Inferior parietal cortex (tissue), 1 donor: ENCODE data around the gene GMNN.

Experiments
- DNase-seq: peaks from one replicate; pipeline ENCODE4 v3.0.0-alpha.2; 2016; ENCODE audit errors: extremely low spot score

GMNN gene

DNA sequence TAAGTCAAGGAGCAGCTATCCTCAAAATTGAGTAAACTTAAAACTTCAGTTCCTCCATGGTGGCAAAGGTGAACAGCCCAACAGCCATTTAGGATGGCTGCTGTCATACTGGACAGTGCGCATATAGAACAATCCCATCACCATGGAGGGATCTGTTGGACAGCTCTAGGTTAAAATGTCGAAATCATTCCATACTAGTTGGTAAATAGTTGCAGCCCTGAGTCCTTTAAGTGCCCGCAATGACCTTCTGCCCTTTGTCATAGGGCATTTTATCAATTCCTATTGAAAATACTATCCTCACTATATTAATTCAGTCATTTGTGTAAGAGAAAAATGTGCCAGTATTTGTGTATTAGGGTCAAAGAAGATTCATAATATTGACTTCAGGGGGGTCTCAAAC, 32.8 kb downstream of the GMNN start:
- DNase-seq, result no peak

- no peak for DNase-seq
Observed at GRCh38 chr6:24809728-24810127, 35.0 kb downstream of the GMNN start.

DNA sequence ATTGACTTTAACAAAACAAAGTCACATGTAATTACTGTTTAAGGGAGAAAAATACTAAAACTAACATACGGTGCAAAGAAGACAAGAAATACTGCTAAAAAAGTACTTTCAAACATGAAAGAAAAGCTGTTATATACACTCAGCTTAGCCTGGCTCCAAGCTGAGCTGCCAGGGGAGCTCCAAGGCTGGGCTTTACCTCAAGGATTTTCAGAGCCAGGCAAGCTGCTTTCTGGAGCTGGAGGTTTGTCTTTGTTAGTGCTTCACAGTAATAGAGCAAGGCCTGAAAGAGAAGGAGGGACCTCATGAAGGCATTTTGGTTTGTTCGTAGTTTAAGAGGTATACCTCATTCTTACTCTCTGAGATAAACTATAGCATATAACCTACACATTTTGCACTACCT, 43.6 kb downstream of the GMNN start:
- no peak for DNase-seq

- no peak for DNase-seq
Observed at GRCh38 chr6:24821860-24822444, 47.2 kb downstream of the GMNN start.

GRCh38 chr6:24822696-24823095, 48.0 kb downstream of the GMNN start:
- DNase-seq, result no peak

GRCh38 chr6:24823185-24823584, 48.4 kb downstream of the GMNN start:
- no peak for DNase-seq

DNA sequence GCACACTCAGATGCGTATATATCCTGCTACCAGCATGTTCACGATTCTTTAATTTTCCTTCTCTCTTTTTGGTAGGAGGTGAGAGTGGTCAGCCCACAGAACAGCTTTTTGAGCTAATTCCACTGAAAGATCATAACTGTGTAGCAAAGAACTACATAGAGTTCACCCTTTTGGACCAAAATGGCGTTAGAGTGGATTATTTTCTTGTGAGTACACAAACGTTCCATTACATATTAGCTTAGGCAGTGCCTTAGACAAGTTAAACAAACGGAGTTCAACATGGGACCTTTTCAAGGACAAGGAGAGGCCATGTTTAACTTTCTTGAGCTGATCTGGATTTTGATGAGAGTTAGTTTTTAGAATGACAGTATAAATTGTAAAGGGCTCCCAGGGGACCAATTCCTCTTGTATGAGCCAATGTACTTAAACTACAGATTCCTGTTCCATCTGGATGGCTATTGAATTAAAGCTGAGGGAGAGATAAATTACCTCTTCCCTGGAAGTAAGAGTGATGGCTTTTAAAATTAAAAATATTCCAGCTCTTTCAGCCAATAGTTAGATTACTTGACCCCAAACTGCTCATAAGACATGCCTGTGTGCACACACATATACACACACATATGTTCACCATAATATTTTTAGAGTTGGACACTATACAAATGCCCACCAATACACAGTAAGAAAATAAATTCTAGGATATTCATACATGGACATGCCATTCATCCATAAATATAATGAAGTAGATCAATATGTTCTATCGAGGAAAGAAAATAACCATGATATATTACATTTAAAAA, 49.6 kb downstream of the GMNN start:
- no peak for DNase-seq

- no peak for DNase-seq
Observed at GRCh38 chr6:24825130-24825630, 50.4 kb downstream of the GMNN start.

- DNase-seq, result no peak
Observed at GRCh38 chr6:24827162-24827561, 52.4 kb downstream of the GMNN start.

GRCh38 chr6:24827970-24828369, 53.2 kb downstream of the GMNN start:
- no peak for DNase-seq

GRCh38 chr6:24829657-24830056, 54.9 kb downstream of the GMNN start:
- DNase-seq, result no peak

- no peak for DNase-seq
Observed at GRCh38 chr6:24831771-24832716, 57.3 kb downstream of the GMNN start.

GRCh38 chr6:24832794-24833193, 58.1 kb downstream of the GMNN start:
- DNase-seq, result no peak

GRCh38 chr6:24833711-24834386, 59.1 kb downstream of the GMNN start:
- DNase-seq, result no peak
